ENCODE data around the gene PRPH. TPM values are rescaled to one million over a fixed set of nuclear protein-coding genes. Genes with fewer than 3 reads are reported as not detected.

Gene PRPH
- total and polyA plus RNA-seq, 2 donors from 2014 or later: 0.71 to 2.7 TPM

- Histone ChIP-seq H3K27ac (ENCODE audit: low read depth in 2 of 2, low read length in 2 of 2) (no peak overlapping the region), H3K4me3 (ENCODE audit: low read length in 3 of 3) (peak overlapping the region; percentile 74 to 81 (median 76)), H3K4me1 (ENCODE audit: control insufficient read depth in 2 of 3, insufficient read depth in 2 of 3, low read depth in 1 of 3, low read length in 3 of 3) (peaks cover 0 to 9% (median 0%) of the 10 kb centered on the region in 3 donors), H3K9me3 (ENCODE audit: control insufficient read depth in 2 of 3, insufficient read depth in 1 of 3, low read length in 3 of 3) (no peaks in the 10 kb centered on the region), H3K27me3 (ENCODE audit: control insufficient read depth, insufficient read depth, low read length) (no peaks in the 10 kb centered on the region), H3K9ac (ENCODE audit: low read length in 3 of 3) (peak overlapping the region; percentile 16 to 77 (median 71)), H3K36me3 (ENCODE audit: control insufficient read depth in 2 of 3, insufficient read depth in 3 of 3, low read length in 3 of 3) (no peaks in the 10 kb centered on the region)
- DNase-seq (peak in 1 of 5 donors; percentile 48), FAIRE-seq (no peak)
- TF ChIP-seq CTCF (IDR thresholded peaks at IDR 0.05; ENCODE audit: borderline replicate concordance, extremely low read depth, insufficient read depth): no peak
- intact Hi-C loops (cut with DNase I): no loop called here
These were observed 27.4 kb downstream of the PRPH start for GRCh38 chr12:49322367-49322707.

DNA sequence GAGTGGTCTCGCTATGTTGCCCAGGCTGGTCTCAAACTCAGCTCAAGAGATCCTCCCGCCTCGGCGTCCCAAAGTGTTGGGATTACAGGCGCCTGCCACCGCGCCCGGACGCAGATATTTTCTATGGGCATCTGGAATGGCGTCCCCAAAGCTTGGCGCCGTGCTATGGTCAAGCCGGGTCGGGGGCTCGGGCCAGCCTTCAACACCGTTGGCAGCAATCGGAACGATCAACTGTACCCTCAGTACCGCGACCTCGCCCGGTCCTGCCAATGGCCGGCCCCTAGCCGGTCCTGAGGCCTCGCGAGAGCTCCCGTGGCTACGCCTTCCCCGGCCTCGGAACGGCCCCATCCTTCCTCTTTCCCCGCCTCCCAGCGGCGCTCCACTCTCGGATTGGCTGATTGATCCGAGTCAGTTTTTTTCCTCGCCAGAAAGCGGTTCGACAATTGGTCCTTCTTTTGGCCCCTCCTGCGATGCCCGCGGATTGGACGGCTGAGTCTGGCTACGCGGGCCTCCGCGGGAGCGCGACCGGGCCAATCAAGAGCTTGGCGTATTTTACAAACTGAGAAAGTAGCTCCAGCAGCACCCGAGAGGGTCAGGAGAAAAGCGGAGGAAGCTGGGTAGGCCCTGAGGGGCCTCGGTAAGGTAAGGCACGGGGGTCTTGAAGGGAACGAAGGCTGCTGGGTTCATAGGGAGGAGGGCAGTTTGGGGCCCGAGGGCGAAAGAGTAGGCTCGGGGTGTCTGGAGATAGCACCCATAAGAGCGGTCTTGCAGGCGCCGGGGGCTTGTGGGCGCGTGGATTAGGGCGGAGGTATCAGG lies 28.0 kb downstream of the PRPH start, which contains the start of gene TROAP:
TSS of gene TROAP (plus strand) at position 548 of the 816 bp plus-strand sequence. CDS start 354 bp downstream, outside the sequence.
- H3K9ac ChIP-seq (ENCODE audit: low read length in 3 of 3): peak within 1 kb of the TSS; percentile 16 to 77 (median 71)
- no peaks in the 10 kb centered on the region for H3K27me3 ChIP-seq (ENCODE audit: control insufficient read depth, insufficient read depth, low read length)
- no peaks in the 10 kb centered on the region for H3K36me3 ChIP-seq (ENCODE audit: control insufficient read depth in 2 of 3, insufficient read depth in 3 of 3, low read length in 3 of 3)
- DNase-seq (peak; percentile 98 to 100 (median 99)), FAIRE-seq (peak; percentile 98)
- peaks cover 0 to 9% (median 0%) of the 10 kb centered on the region in 3 donors for H3K4me1 ChIP-seq (ENCODE audit: control insufficient read depth in 2 of 3, insufficient read depth in 2 of 3, low read depth in 1 of 3, low read length in 3 of 3)
- H3K9me3 ChIP-seq (ENCODE audit: control insufficient read depth in 2 of 3, insufficient read depth in 1 of 3, low read length in 3 of 3): no peaks in the 10 kb centered on the region
- H3K27ac ChIP-seq (ENCODE audit: low read depth in 2 of 2, low read length in 2 of 2): no peak within 1 kb of the TSS
- peak within 1 kb of the TSS; percentile 76 to 81 (median 79) for H3K4me3 ChIP-seq (ENCODE audit: low read length in 3 of 3)
- TF ChIP-seq CTCF (IDR thresholded peaks at IDR 0.05; ENCODE audit: borderline replicate concordance, extremely low read depth, insufficient read depth): no peak
- intact Hi-C loops (cut with DNase I): no loop called here

GRCh38 chr12:49323524-49324097 lies 28.7 kb downstream of the PRPH start:
- FAIRE-seq: no peak
- TF ChIP-seq CTCF (IDR thresholded peaks at IDR 0.05; ENCODE audit: borderline replicate concordance, extremely low read depth, insufficient read depth): no peak
- no peak for DNase-seq
- Histone ChIP-seq H3K4me1 (ENCODE audit: control insufficient read depth in 2 of 3, insufficient read depth in 2 of 3, low read depth in 1 of 3, low read length in 3 of 3) (peaks cover 0 to 9% (median 0%) of the 10 kb centered on the region in 3 donors), H3K27ac (ENCODE audit: low read depth in 2 of 2, low read length in 2 of 2) (no peak overlapping the region), H3K4me3 (ENCODE audit: low read length in 3 of 3) (peak overlapping the region; percentile 62 to 79 (median 64)), H3K9ac (ENCODE audit: low read length in 3 of 3) (peak overlapping the region in 2 of 3 donors; percentile 33 to 59), H3K36me3 (ENCODE audit: control insufficient read depth in 2 of 3, insufficient read depth in 3 of 3, low read length in 3 of 3) (no peaks in the 10 kb centered on the region), H3K27me3 (ENCODE audit: control insufficient read depth, insufficient read depth, low read length) (no peaks in the 10 kb centered on the region), H3K9me3 (ENCODE audit: control insufficient read depth in 2 of 3, insufficient read depth in 1 of 3, low read length in 3 of 3) (no peaks in the 10 kb centered on the region)
- intact Hi-C loops (cut with DNase I): no loop called here
